HCT116 (cell line): Measurements from ENCODE around the gene MAP3K12. TPM values are rescaled to one million over a fixed set of nuclear protein-coding genes. Genes with fewer than 3 reads are reported as not detected.

Experiments
- ATAC-seq: fragments of 200-7000 bp; cut with Tn5 transposase; 2 replicates; pipeline ENCODE4 v1.9.1; 2020; ENCODE audit warnings: mild to moderate bottlenecking, moderate library complexity
- BruUV-seq: library from RNA; stranded (reverse); fragments of 400-500 nt; replicated peaks from 2 replicates; lab custom pipeline; 2021; lab: Mats Ljungman, UMichigan
- CTCF ChIA-PET: fragments of 300-600 bp; sonication (Branson Sonifier 250); formaldehyde crosslinking; loops from one replicate; lab custom pipeline; 2021; ENCODE audit warnings: antibody characterized with exemption; lab: Charles Lee
- POLR2A ChIA-PET: fragments of 300-600, 350-600 bp; sonication (Branson Sonifier 250); formaldehyde crosslinking; loops from one replicate; lab custom pipeline; 2021; ENCODE audit warnings: antibody characterized with exemption; lab: Charles Lee
- RAD21 ChIA-PET, 2 experiments: fragments of 300-600 bp; sonication (Branson Sonifier 250); formaldehyde crosslinking; loops; one replicate each; lab custom pipeline; 2023; ENCODE audit warnings: low total read pairs in 2 of 2; ENCODE audit not compliant: uncharacterized antibody in 2 of 2, unreplicated experiment in 2 of 2, low non-redundant PET in 1 of 2; lab: Charles Lee
- DNase-seq: peaks from one replicate; pipeline ENCODE4 v3.0.0-alpha.2; 2010; ENCODE audit warnings: low read depth, low spot score
- H2AFZ ChIP-seq: fragments of 200-600 bp; shearing (Covaris generic), sonication (generic); 2 replicates; pipeline ENCODE4 v1.6.1; 2017; ENCODE audit warnings: low read depth, mixed run types, mixed read lengths, antibody characterized with exemption, low read length; ENCODE audit not compliant: poor library complexity, severe bottlenecking
- H3K27ac ChIP-seq: 2 replicates; pipeline ENCODE4 v1.5.1; 2012; ENCODE audit warnings: low read depth, low read length
- H3K27me3 ChIP-seq: fragments of 200-600 bp; sonication (generic); 2 replicates; pipeline ENCODE4 v1.6.1; 2016; ENCODE audit warnings: mixed run types, low read length, mixed read lengths; ENCODE audit not compliant: insufficient read depth
- H3K36me3 ChIP-seq, 2 experiments: fragments of 200-500 bp in 1 of 2; fragments of 200-600 bp in 1 of 2; sonication (Bioruptor generic) in 1 of 2; sonication (generic) in 1 of 2; 2 replicates each; pipeline versions ENCODE4 v1.5.1 to v1.6.1; 2014 to 2016; ENCODE audit warnings: low read length in 2 of 2, inconsistent platforms in 1 of 2, mixed read lengths in 1 of 2, mixed run types in 1 of 2; ENCODE audit not compliant: insufficient read depth in 2 of 2, control insufficient read depth in 1 of 2
- H3K4me1 ChIP-seq, 2 experiments: fragments of 200-600 bp in 1 of 2; sonication (generic) in 1 of 2; 2 replicates each; pipeline versions ENCODE4 v1.5.1 to v1.6.1; 2012 to 2017; ENCODE audit warnings: low read length in 2 of 2, inconsistent platforms in 1 of 2, mild to moderate bottlenecking in 1 of 2, mixed read lengths in 1 of 2, mixed run types in 1 of 2, moderate library complexity in 1 of 2; ENCODE audit not compliant: insufficient read depth in 2 of 2, control insufficient read depth in 1 of 2
- H3K4me2 ChIP-seq: fragments of 200-600 bp; sonication (generic); 2 replicates; pipeline ENCODE4 v1.6.1; 2017; ENCODE audit warnings: mixed run types, low read length, mixed read lengths
- H3K4me3 ChIP-seq, 2 experiments: fragments of 200-600 bp in 1 of 2; sonication (generic) in 1 of 2; replicated peaks in 1 of 2; 2 replicates each; pipeline ENCODE4 v1.5.1; 2011 to 2016; ENCODE audit warnings: low read length in 2 of 2, control low read depth in 1 of 2, low read depth in 1 of 2, mild to moderate bottlenecking in 1 of 2, mixed read lengths in 1 of 2, mixed run types in 1 of 2
- H3K79me2 ChIP-seq: fragments of 200-600 bp; sonication (generic); 2 replicates; pipeline ENCODE4 v1.6.1; 2017; ENCODE audit warnings: mild to moderate bottlenecking, mixed run types, low read length, moderate library complexity, mixed read lengths; ENCODE audit not compliant: insufficient read depth
- H3K9ac ChIP-seq: fragments of 200-600 bp; sonication (generic); 2 replicates; pipeline ENCODE4 v1.6.1; 2016; ENCODE audit warnings: low read length, mixed read lengths
- H3K9me2 ChIP-seq: fragments of 200-600 bp; sonication (generic), shearing (Covaris generic); 2 replicates; pipeline ENCODE4 v1.6.1; 2017; ENCODE audit warnings: mixed run types, mild to moderate bottlenecking, moderate library complexity; ENCODE audit not compliant: insufficient read depth
- H3K9me3 ChIP-seq, 2 experiments: fragments of 200-500 bp in 1 of 2; fragments of 200-600 bp in 1 of 2; sonication (Bioruptor generic) in 1 of 2; sonication (generic) in 1 of 2; 2 replicates each; pipeline ENCODE4 v1.6.1; 2014 to 2017; ENCODE audit warnings: low read length in 2 of 2, mixed read lengths in 2 of 2, inconsistent platforms in 1 of 2, low read depth in 1 of 2, mild to moderate bottlenecking in 1 of 2, mixed run types in 1 of 2, moderate library complexity in 1 of 2; ENCODE audit not compliant: control insufficient read depth in 1 of 2, insufficient read depth in 1 of 2
- H4K20me1 ChIP-seq: fragments of 200-600 bp; sonication (generic), shearing (Covaris generic); 2 replicates; pipeline ENCODE4 v1.6.1; 2017; ENCODE audit warnings: mixed run types, mild to moderate bottlenecking, moderate library complexity; ENCODE audit not compliant: insufficient read depth
- CBX3 ChIP-seq: IDR thresholded peaks from 2 replicates; pipeline ENCODE4 v1.6.1; 2012; ENCODE audit warnings: low read depth
- CEBPB ChIP-seq: IDR thresholded peaks from 2 replicates; pipeline ENCODE4 v1.6.1; 2012; ENCODE audit warnings: low read depth
- EGR1 ChIP-seq: IDR thresholded peaks from 2 replicates; pipeline ENCODE4 v1.6.1; 2012; ENCODE audit warnings: low read depth
- EZH2 ChIP-seq: fragments of 200-600 bp; sonication (generic); IDR thresholded peaks from 2 replicates; pipeline ENCODE4 v1.6.1; 2017; ENCODE audit warnings: antibody characterized with exemption, mixed run types
- EZH2phosphoT487 ChIP-seq: fragments of 200-600 bp; IDR thresholded peaks from 2 replicates; pipeline ENCODE4 v1.6.1; 2018; ENCODE audit warnings: antibody characterized with exemption, borderline replicate concordance
- JUND ChIP-seq: IDR thresholded peaks from 2 replicates; pipeline ENCODE4 v1.6.1; 2012
- MAX ChIP-seq: IDR thresholded peaks from 2 replicates; pipeline ENCODE4 v1.6.1; 2012
- POLR2AphosphoS5 ChIP-seq: IDR thresholded peaks from 2 replicates; pipeline ENCODE4 v1.6.1; 2011; ENCODE audit warnings: mild to moderate bottlenecking, low read depth, low read length, moderate library complexity
- RAD21 ChIP-seq: IDR thresholded peaks from 2 replicates; pipeline ENCODE4 v1.6.1; 2012; ENCODE audit warnings: low read depth, mild to moderate bottlenecking
- SIN3A ChIP-seq: IDR thresholded peaks from 2 replicates; pipeline ENCODE4 v1.6.1; 2012; ENCODE audit warnings: low read depth
- SRF ChIP-seq: IDR thresholded peaks from 2 replicates; pipeline ENCODE4 v1.6.1; 2012; ENCODE audit warnings: low read depth
- TCF7L2 ChIP-seq: IDR thresholded peaks from 2 replicates; pipeline ENCODE4 v1.7.0; 2011; ENCODE audit warnings: borderline replicate concordance, inconsistent platforms; ENCODE audit not compliant: insufficient read depth, insufficient read length; ENCODE audit errors: extremely low read depth
- ZBTB33 ChIP-seq: IDR thresholded peaks from 2 replicates; pipeline ENCODE4 v1.6.1; 2011; ENCODE audit warnings: mild to moderate bottlenecking, low read length, moderate library complexity; ENCODE audit not compliant: insufficient replicate concordance; ENCODE audit errors: extremely low read depth
- ZFX ChIP-seq: fragments of 450-650 bp; IDR thresholded peaks from 2 replicates; pipeline ENCODE4 v1.6.1; 2017
- intact Hi-C: fragments of 100-400 bp; cut with micrococcal nuclease; formaldehyde crosslinking; loops from 2 replicates; pipeline ENCODE4 v1.10.0; 2022
- total RNA-seq: library from RNA; stranded (reverse); gene quantifications from one replicate; pipeline ENCODE4 v1.2.1, GENCODE V29; 2021; ENCODE audit not compliant: unreplicated experiment
- TF ChIP-seq, protein P1 (sequence below): IDR thresholded peaks from 2 replicates; pipeline ENCODE4 v1.6.1; 2012; ENCODE audit warnings: low read depth

MAP3K12 gene
- total RNA-seq, 1 experiment from 2014 or later: 16.3 TPM

DNA sequence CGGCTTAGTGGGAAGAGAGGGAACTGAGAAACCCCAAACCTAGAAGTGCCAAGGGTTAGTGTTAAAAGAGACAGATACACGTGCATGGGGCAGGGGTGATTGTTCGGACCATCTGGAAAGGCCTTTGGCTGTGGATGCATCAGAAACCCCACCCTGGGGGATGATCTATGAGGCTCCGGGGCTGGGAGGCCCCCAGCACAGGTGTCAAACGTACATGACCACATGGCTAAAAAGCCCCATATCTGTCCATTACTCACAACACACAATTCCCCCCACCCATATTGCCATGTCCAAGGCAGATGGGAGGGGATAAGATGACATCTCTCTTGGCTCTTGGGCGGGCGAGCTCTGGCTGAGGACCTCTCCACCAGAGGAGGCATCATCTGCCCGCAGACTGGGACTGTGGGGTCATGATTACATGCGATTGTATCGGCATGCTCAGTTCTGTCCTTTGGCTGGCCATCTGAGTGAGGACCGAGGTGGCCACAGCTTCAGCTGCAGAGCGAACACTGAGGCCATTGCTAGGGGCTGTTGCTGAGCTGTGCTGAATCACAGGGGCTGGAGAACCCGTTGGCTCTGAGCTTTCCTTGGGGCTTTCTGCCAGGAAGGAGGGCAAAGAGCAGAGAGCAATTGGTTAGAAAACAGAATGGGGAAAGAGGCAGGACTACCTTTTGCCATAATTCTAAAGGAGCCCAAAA is 17.6 kb upstream of the MAP3K12 start:
- no peak for TF ChIP-seq SIN3A
- Histone ChIP-seq H3K4me2 (no peak overlapping the region), H3K27ac (no peak overlapping the region), H4K20me1 (no peaks in the 10 kb centered on the region), H3K9me2 (no peaks in the 10 kb centered on the region), H3K79me2 (no peaks in the 10 kb centered on the region), H2AFZ (no peak overlapping the region), H3K27me3 (no peaks in the 10 kb centered on the region), H3K4me1 (no peaks in the 10 kb centered on the region), H3K9ac (no peak overlapping the region), H3K4me3 (no peak overlapping the region), H3K9me3 (no peaks in the 10 kb centered on the region), H3K36me3 (peaks cover 16 to 20% of the 10 kb centered on the region in 2 experiments; a peak in 3 of 4 replicates)
- no peak for ATAC-seq
- intact Hi-C loops: no loop called here
- DNase-seq: no peak
- POLR2A ChIA-PET: no interaction called here
- CTCF ChIA-PET: no interaction called here
- RAD21 ChIA-PET: no interaction called here
- no TSS peak for BruUV-seq

DNA sequence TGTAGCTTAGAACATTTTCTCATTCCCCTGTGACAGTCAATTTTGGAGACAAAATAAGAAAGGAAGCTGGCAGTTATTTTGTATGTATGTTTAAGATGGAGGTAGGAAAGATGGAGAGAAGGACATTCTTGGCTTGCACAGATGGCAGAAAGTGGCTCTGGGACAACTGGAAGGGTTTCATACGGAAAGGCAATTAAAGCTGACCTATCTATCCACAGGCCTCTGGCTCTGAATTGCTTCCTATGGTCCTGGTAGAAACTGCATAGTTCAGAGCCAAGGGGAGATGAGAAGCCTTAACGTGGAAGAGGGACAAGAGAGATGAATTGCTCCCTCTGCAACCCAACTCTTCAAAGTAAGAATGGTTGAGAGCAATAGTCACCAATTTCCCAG is 16.0 kb upstream of the MAP3K12 start:
- Histone ChIP-seq H4K20me1 (no peaks in the 10 kb centered on the region), H3K79me2 (no peaks in the 10 kb centered on the region), H3K9me3 (no peaks in the 10 kb centered on the region), H3K27ac (no peak overlapping the region)
- BruUV-seq: no TSS peak
- no peak for TF ChIP-seq CBX3
- TF ChIP-seq CEBPB: no peak
- TF ChIP-seq MAX: no peak
- no peak for TF ChIP-seq EZH2phosphoT487
- no peak for TF ChIP-seq ZBTB33
- no peak for TF ChIP-seq RAD21
- TF ChIP-seq EGR1: no peak
- TF ChIP-seq, protein P1, sequence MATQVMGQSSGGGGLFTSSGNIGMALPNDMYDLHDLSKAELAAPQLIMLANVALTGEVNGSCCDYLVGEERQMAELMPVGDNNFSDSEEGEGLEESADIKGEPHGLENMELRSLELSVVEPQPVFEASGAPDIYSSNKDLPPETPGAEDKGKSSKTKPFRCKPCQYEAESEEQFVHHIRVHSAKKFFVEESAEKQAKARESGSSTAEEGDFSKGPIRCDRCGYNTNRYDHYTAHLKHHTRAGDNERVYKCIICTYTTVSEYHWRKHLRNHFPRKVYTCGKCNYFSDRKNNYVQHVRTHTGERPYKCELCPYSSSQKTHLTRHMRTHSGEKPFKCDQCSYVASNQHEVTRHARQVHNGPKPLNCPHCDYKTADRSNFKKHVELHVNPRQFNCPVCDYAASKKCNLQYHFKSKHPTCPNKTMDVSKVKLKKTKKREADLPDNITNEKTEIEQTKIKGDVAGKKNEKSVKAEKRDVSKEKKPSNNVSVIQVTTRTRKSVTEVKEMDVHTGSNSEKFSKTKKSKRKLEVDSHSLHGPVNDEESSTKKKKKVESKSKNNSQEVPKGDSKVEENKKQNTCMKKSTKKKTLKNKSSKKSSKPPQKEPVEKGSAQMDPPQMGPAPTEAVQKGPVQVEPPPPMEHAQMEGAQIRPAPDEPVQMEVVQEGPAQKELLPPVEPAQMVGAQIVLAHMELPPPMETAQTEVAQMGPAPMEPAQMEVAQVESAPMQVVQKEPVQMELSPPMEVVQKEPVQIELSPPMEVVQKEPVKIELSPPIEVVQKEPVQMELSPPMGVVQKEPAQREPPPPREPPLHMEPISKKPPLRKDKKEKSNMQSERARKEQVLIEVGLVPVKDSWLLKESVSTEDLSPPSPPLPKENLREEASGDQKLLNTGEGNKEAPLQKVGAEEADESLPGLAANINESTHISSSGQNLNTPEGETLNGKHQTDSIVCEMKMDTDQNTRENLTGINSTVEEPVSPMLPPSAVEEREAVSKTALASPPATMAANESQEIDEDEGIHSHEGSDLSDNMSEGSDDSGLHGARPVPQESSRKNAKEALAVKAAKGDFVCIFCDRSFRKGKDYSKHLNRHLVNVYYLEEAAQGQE: no peak
- no peak for TF ChIP-seq SRF
- TF ChIP-seq JUND: no peak
- no peak for TF ChIP-seq ZFX
- TF ChIP-seq POLR2AphosphoS5: no peak
- no peak for TF ChIP-seq TCF7L2
- TF ChIP-seq EZH2: no peak
- TF ChIP-seq, all 23 proteins: peak for 0
- no peak overlapping the region for H3K9ac ChIP-seq
- no peak overlapping the region for H2AFZ ChIP-seq
- RAD21 ChIA-PET: no interaction called here
- peaks cover 14 to 16% of the 10 kb centered on the region in 2 experiments; a peak in 3 of 4 replicates for H3K36me3 ChIP-seq
- DNase-seq (no peak), ATAC-seq (no peak)
- no peak overlapping the region for H3K4me3 ChIP-seq
- intact Hi-C loops: no loop called here
- H3K4me1 ChIP-seq: no peaks in the 10 kb centered on the region
- no peaks in the 10 kb centered on the region for H3K9me2 ChIP-seq
- no peak overlapping the region for H3K4me2 ChIP-seq
- POLR2A ChIA-PET: no interaction called here
- no peaks in the 10 kb centered on the region for H3K27me3 ChIP-seq
- CTCF ChIA-PET: interaction anchor here (1.0 kb wide), 1 partner anchor 28 kb away, joined by 3 read pairs; no protein-coding TSS in a partner anchor
